ENCODE data around the gene PKN1. TPM values are rescaled to one million over a fixed set of nuclear protein-coding genes. Genes with fewer than 3 reads are reported as not detected.
"Not testable (repeated sequence)": the region's sequence is repeated elsewhere in the genome, so short reads cannot be mapped to it uniquely, and the experiment has no call there.

The PKN1 gene
- total and polyA plus RNA-seq, 4 donors: 38.7 to 112 (median 87.2) TPM

GRCh38 chr19:14395710-14396336 is 37.3 kb upstream of the PKN1 start:
- Histone ChIP-seq H3K4me1 (ENCODE audit: control insufficient read depth in 1 of 2, insufficient read depth in 2 of 2, low read length in 2 of 2) (no peaks in the 10 kb centered on the region), H3K27me3 (ENCODE audit: control insufficient read depth in 1 of 2, insufficient read depth in 2 of 2, low read length in 1 of 2) (no peaks in the 10 kb centered on the region), H3K36me3 (ENCODE audit: control insufficient read depth in 1 of 2, insufficient read depth in 2 of 2, low read length in 1 of 2) (peaks cover 3 to 11% of the 10 kb centered on the region in 2 donors), H3K27ac (ENCODE audit: low read depth in 1 of 2, low read length in 2 of 2) (no peak overlapping the region), H3K9me3 (ENCODE audit: control insufficient read depth, low read length) (no peaks in the 10 kb centered on the region), H3K4me3 (ENCODE audit: low read length in 2 of 2) (no peak overlapping the region)
- intact Hi-C loops (cut with DNase I): no loop called here
- ATAC-seq (ENCODE audit: low FRiP score): peak; percentile 39
- WGBS, 2 donors: 87 to 93% methylated on average over 16 of the region's 16 CpGs
- no peak for DNase-seq

GRCh38 chr19:14396730-14397129 is 36.4 kb upstream of the PKN1 start:
- WGBS, 2 donors: 94% methylated on average over 3 of the region's 3 CpGs
- H3K9me3 ChIP-seq (ENCODE audit: control insufficient read depth, low read length); H3K4me3 ChIP-seq (ENCODE audit: low read length in 2 of 2); H3K27me3 ChIP-seq (ENCODE audit: control insufficient read depth in 1 of 2, insufficient read depth in 2 of 2, low read length in 1 of 2); H3K27ac ChIP-seq (ENCODE audit: low read depth in 1 of 2, low read length in 2 of 2); H3K4me1 ChIP-seq (ENCODE audit: control insufficient read depth in 1 of 2, insufficient read depth in 2 of 2, low read length in 2 of 2); ATAC-seq (ENCODE audit: low FRiP score); DNase-seq; intact Hi-C loops (cut with DNase I): not testable (repeated sequence)
- peaks cover 3 to 12% of the 10 kb centered on the region in 2 donors for H3K36me3 ChIP-seq (ENCODE audit: control insufficient read depth in 1 of 2, insufficient read depth in 2 of 2, low read length in 1 of 2)

- DNase-seq; H3K4me1 ChIP-seq (ENCODE audit: control insufficient read depth in 1 of 2, insufficient read depth in 2 of 2, low read length in 2 of 2); H3K27me3 ChIP-seq (ENCODE audit: control insufficient read depth in 1 of 2, insufficient read depth in 2 of 2, low read length in 1 of 2); H3K9me3 ChIP-seq (ENCODE audit: control insufficient read depth, low read length); H3K27ac ChIP-seq (ENCODE audit: low read depth in 1 of 2, low read length in 2 of 2); ATAC-seq (ENCODE audit: low FRiP score); H3K4me3 ChIP-seq (ENCODE audit: low read length in 2 of 2); intact Hi-C loops (cut with DNase I): not testable (repeated sequence)
- H3K36me3 ChIP-seq (ENCODE audit: control insufficient read depth in 1 of 2, insufficient read depth in 2 of 2, low read length in 1 of 2): peaks cover 3 to 12% of the 10 kb centered on the region in 2 donors
- 88 to 89% methylated on average over 14 to 16 of the region's 16 CpGs for WGBS, 2 donors
These were observed 35.9 kb upstream of the PKN1 start for GRCh38 chr19:14397168-14397567.

- Histone ChIP-seq H3K9me3 (ENCODE audit: control insufficient read depth, low read length) (no peaks in the 10 kb centered on the region), H3K36me3 (ENCODE audit: control insufficient read depth in 1 of 2, insufficient read depth in 2 of 2, low read length in 1 of 2) (peaks cover 0 to 10% of the 10 kb centered on the region in 2 donors), H3K4me1 (ENCODE audit: control insufficient read depth in 1 of 2, insufficient read depth in 2 of 2, low read length in 2 of 2) (no peaks in the 10 kb centered on the region), H3K27ac (ENCODE audit: low read depth in 1 of 2, low read length in 2 of 2) (no peak overlapping the region), H3K4me3 (ENCODE audit: low read length in 2 of 2) (no peak overlapping the region), H3K27me3 (ENCODE audit: control insufficient read depth in 1 of 2, insufficient read depth in 2 of 2, low read length in 1 of 2) (no peaks in the 10 kb centered on the region)
- WGBS, 2 donors: 37 to 50% methylated on average over 11 of the region's 11 CpGs
- intact Hi-C loops (cut with DNase I): no loop called here
- ATAC-seq (ENCODE audit: low FRiP score) (no peak), DNase-seq (peak in 1 of 2 donors; percentile 78)
These were observed 32.1 kb upstream of the PKN1 start for GRCh38 chr19:14400951-14401431.

- Histone ChIP-seq H3K36me3 (ENCODE audit: control insufficient read depth in 1 of 2, insufficient read depth in 2 of 2, low read length in 1 of 2) (peaks cover 0 to 14% of the 10 kb centered on the region in 2 donors), H3K27ac (ENCODE audit: low read depth in 1 of 2, low read length in 2 of 2) (peak overlapping the region in 1 of 2 donors; percentile 4), H3K4me1 (ENCODE audit: control insufficient read depth in 1 of 2, insufficient read depth in 2 of 2, low read length in 2 of 2) (no peaks in the 10 kb centered on the region), H3K27me3 (ENCODE audit: control insufficient read depth in 1 of 2, insufficient read depth in 2 of 2, low read length in 1 of 2) (no peaks in the 10 kb centered on the region), H3K9me3 (ENCODE audit: control insufficient read depth, low read length) (no peaks in the 10 kb centered on the region), H3K4me3 (ENCODE audit: low read length in 2 of 2) (no peak overlapping the region)
- 93 to 95% methylated on average over 18 of the region's 18 CpGs for WGBS, 2 donors
- intact Hi-C loops (cut with DNase I): no loop called here
- ATAC-seq (ENCODE audit: low FRiP score) (no peak), DNase-seq (no peak)
These were observed 31.5 kb upstream of the PKN1 start for GRCh38 chr19:14401468-14402195.

- peaks cover 0 to 18% of the 10 kb centered on the region in 2 donors for H3K36me3 ChIP-seq (ENCODE audit: control insufficient read depth in 1 of 2, insufficient read depth in 2 of 2, low read length in 1 of 2)
- intact Hi-C loops (cut with DNase I): loop anchor here in 1 of 2 donors (1.0 kb wide), 1 partner anchor 17 kb away; no protein-coding TSS in a partner anchor
- no peak overlapping the region for H3K4me3 ChIP-seq (ENCODE audit: low read length in 2 of 2)
- peak; percentile 90 to 91 for DNase-seq
- H3K27me3 ChIP-seq (ENCODE audit: control insufficient read depth in 1 of 2, insufficient read depth in 2 of 2, low read length in 1 of 2): no peaks in the 10 kb centered on the region
- no peaks in the 10 kb centered on the region for H3K4me1 ChIP-seq (ENCODE audit: control insufficient read depth in 1 of 2, insufficient read depth in 2 of 2, low read length in 2 of 2)
- ATAC-seq (ENCODE audit: low FRiP score): no peak
- no peaks in the 10 kb centered on the region for H3K9me3 ChIP-seq (ENCODE audit: control insufficient read depth, low read length)
- no peak overlapping the region for H3K27ac ChIP-seq (ENCODE audit: low read depth in 1 of 2, low read length in 2 of 2)
- WGBS, 2 donors: 73 to 74% methylated on average over 26 of the region's 26 CpGs
These were observed 30.6 kb upstream of the PKN1 start for GRCh38 chr19:14402332-14403144.

GRCh38 chr19:14403145-14403930 is 29.8 kb upstream of the PKN1 start:
- not testable (repeated sequence) for H3K27me3 ChIP-seq (ENCODE audit: control insufficient read depth in 1 of 2, insufficient read depth in 2 of 2, low read length in 1 of 2); ATAC-seq (ENCODE audit: low FRiP score); H3K4me3 ChIP-seq (ENCODE audit: low read length in 2 of 2); H3K27ac ChIP-seq (ENCODE audit: low read depth in 1 of 2, low read length in 2 of 2); H3K4me1 ChIP-seq (ENCODE audit: control insufficient read depth in 1 of 2, insufficient read depth in 2 of 2, low read length in 2 of 2); H3K9me3 ChIP-seq (ENCODE audit: control insufficient read depth, low read length); DNase-seq
- peaks cover 0 to 20% of the 10 kb centered on the region in 2 donors for H3K36me3 ChIP-seq (ENCODE audit: control insufficient read depth in 1 of 2, insufficient read depth in 2 of 2, low read length in 1 of 2)
- 92 to 94% methylated on average over 15 of the region's 15 CpGs for WGBS, 2 donors
- intact Hi-C loops (cut with DNase I): loop anchor here in 1 of 2 donors (1.0 kb wide), 1 partner anchor 18 kb away; no protein-coding TSS in a partner anchor

- ATAC-seq (ENCODE audit: low FRiP score) (no peak), DNase-seq (no peak)
- no peaks in the 10 kb centered on the region for H3K4me1 ChIP-seq (ENCODE audit: control insufficient read depth in 1 of 2, insufficient read depth in 2 of 2, low read length in 2 of 2)
- no peak overlapping the region for H3K27ac ChIP-seq (ENCODE audit: low read depth in 1 of 2, low read length in 2 of 2)
- no peak overlapping the region for H3K4me3 ChIP-seq (ENCODE audit: low read length in 2 of 2)
- intact Hi-C loops (cut with DNase I): no loop called here
- H3K36me3 ChIP-seq (ENCODE audit: control insufficient read depth in 1 of 2, insufficient read depth in 2 of 2, low read length in 1 of 2): peaks cover 0 to 22% of the 10 kb centered on the region in 2 donors
- H3K9me3 ChIP-seq (ENCODE audit: control insufficient read depth, low read length): no peaks in the 10 kb centered on the region
- H3K27me3 ChIP-seq (ENCODE audit: control insufficient read depth in 1 of 2, insufficient read depth in 2 of 2, low read length in 1 of 2): no peaks in the 10 kb centered on the region
- WGBS, 2 donors: 77 to 78% methylated on average over 9 of the region's 9 CpGs
These were observed 28.8 kb upstream of the PKN1 start for GRCh38 chr19:14404312-14404711.

Data from aorta (tissue), 5 donors.